ENCODE measurements around the gene NAXD. TPM values are rescaled to one million over a fixed set of nuclear protein-coding genes. Genes with fewer than 3 reads are reported as not detected.

The NAXD gene
- total RNA-seq = 10 to 100 TPM; 25.8 to 26.2 TPM

DNA sequence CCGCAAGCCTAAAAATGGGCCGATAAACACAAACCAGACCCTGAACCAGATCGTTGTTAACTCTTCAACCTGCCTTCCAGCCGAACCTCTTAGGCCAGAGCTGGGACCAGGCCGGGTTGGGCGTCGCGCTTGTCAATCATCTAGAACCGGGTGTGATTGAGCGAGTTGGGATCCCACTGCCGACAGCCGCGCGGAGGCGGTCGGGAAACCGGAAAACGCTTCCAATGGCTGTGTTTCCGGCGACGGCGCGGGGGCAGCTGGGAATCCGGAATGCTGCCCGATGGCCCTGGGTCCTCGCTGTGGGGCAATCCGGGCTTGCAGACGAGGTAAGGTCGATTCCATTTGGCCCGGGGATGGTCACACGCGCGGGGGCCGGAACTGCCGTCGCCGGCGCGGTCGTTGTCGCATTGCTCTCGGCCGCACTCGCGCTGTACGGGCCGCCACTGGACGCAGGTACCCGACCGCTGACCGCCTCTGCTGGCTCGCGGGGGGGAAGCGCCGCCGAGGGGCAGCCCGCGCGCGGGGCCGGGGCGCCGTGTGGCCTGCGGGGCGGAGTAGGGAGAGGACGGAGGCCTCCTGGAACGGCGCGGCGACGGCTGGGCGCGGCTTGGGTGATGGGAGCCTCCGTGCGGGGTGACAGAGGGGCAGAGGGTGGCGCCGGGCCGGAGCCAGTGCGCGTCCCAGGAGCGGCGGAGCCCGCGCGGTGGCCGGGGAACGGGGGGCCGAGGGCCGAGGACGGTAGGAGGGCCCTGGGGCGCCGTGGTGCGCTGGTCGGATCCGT, at the start of gene NAXD:
Gene NAXD, plus strand, starts transcription at position 224 of the 781 bp plus-strand sequence. Its CDS starts 57 bp downstream, at position 281.

Other genes with a start within 250 kb of the NAXD start
- 1 to 10 TPM; 8.4 to 9.1 TPM for gene RAB20, start 53.8 kb upstream of the NAXD start, total RNA-seq
- gene CARS2, start 90.6 kb downstream of the NAXD start, total RNA-seq = 10 to 100 TPM; 73.6 to 74.9 TPM
- gene ING1, start 98.2 kb downstream of the NAXD start, total RNA-seq = 10 to 100 TPM; 19.1 to 20.8 TPM

Data from activated naive CD4-positive, alpha-beta T cell treated with anti-CD3 and anti-CD28 coated beads, Interleukin-2, amount 10 ng/mL, durations not matched to agents 5 hours and 36 hours (primary cell).